Endothelial cell of umbilical vein (primary cell): Measurements from ENCODE around the gene MPC1L.

Source experiments
- CTCF ChIP-seq, 2 donors: IDR thresholded peaks; 1 replicate in 1 of 2; 2 replicates in 1 of 2; pipeline ENCODE4 v1.5.1; 2011; ENCODE audit warnings: low read length in 2 of 2, mild to moderate bottlenecking in 2 of 2, moderate library complexity in 2 of 2, control low read depth in 1 of 2, inconsistent platforms in 1 of 2, low read depth in 1 of 2; ENCODE audit not compliant: insufficient read depth in 1 of 2; ENCODE audit errors: extremely low read depth in 1 of 2
- EZH2 ChIP-seq: IDR thresholded peaks from 2 replicates; pipeline ENCODE4 v1.6.1; 2012; ENCODE audit warnings: borderline replicate concordance, low read depth, mild to moderate bottlenecking, moderate library complexity, low read length, inconsistent platforms; ENCODE audit not compliant: severe bottlenecking

- TF ChIP-seq CTCF (IDR thresholded peaks at IDR 0.05; ENCODE audit: extremely low read depth in 1 of 2, insufficient read depth in 1 of 2, low read depth in 1 of 2, low read length in 2 of 2) (no peak), EZH2 (no peak)
Measured at GRCh38 chrX:40632199-40632598, 9.0 kb downstream of the MPC1L start.
